Measurements from ENCODE around the gene ARMC6.

- TF ChIP-seq POLR2A (IDR thresholded peaks at IDR 0.05; ENCODE audit: low read depth, low read length) (no peak), TAF1 (IDR thresholded peaks at IDR 0.05; ENCODE audit: low read depth, low read length) (no peak), POU2F2 (IDR thresholded peaks at IDR 0.05; ENCODE audit: low read depth, low read length) (no peak), POLR2AphosphoS5 (IDR thresholded peaks at IDR 0.05; ENCODE audit: low read depth, low read length) (no peak)
These were observed 34.2 kb upstream of the ARMC6 start for GRCh38 chr19:18999016-18999758.

Measured in GM12891 (cell line).